Left lobe of liver (tissue), 2 donors: ENCODE measurements around the gene TIMM50. TPM values are rescaled to one million over a fixed set of nuclear protein-coding genes. Genes with fewer than 3 reads are reported as not detected.

ENCODE experiments used
- ATAC-seq: fragments of 200-7000 bp; cut with Tn5 transposase; one replicate; pipeline ENCODE4 v1.9.1; 2020; ENCODE audit warnings: mild to moderate bottlenecking, moderate library complexity
- DNase-seq: peaks from one replicate; pipeline ENCODE4 v3.0.0-alpha.2; 2020; ENCODE audit warnings: low spot score
- total RNA-seq: library from RNA; stranded (reverse); gene quantifications from one replicate; pipeline ENCODE4 v1.2.1, GENCODE V29; 2021
- donor health status: DM: no; HTN: no; CAD: no; lungs with moderate emphysema.
- donor health status: DM: no; HTN: yes; CAD: no.

Gene TIMM50
- total RNA-seq, 1 donor from 2014 or later: 31.7 TPM

- no peak for DNase-seq
- no peak for ATAC-seq
These were observed 44.6 kb downstream of the TIMM50 start for GRCh38 chr19:39525205-39525604.

GRCh38 chr19:39531834-39532232 lies 51.2 kb downstream of the TIMM50 start:
- ATAC-seq (no peak), DNase-seq (no peak)

DNA sequence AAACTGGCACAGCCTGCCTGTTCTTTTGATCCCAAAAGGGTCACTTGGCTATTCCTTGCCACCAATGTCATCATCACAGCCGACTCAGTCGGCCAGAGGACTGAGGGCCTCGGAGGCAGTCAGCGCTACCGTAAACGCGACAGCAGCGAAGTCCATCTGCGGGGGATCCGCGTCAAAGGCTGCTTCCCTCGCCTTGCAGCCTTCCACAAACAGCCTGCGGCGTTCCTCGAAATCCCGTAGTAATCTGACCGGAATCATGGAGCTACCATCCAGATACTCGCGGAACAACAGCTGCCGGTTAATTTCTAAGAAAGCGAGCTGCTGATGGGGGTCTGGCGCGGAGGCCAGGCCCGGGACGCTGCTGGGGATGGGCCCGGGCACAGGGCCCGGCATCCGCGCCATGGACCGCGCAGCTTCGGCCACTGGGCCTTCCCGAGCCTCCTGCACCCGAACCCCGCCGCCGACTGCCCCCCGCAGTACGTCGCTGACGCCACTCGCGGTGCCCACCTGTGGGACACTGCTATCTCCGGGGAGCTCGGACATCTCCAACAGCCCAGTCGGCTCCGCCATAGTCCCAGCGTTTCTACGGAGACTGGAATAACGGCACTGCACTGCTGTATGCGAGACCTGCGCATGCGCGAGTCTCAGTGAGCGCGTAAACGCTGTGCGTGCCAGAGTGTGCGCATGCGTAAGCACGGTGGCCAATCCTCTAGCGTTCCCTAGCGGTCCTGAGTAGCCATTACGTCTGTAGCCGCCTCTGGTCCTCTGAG lies 51.8 kb downstream of the TIMM50 start, which contains the start of gene EID2B:
Gene EID2B, minus strand, starts transcription at position 620 of the 770 bp plus-strand sequence. Its CDS starts 50 bp downstream, at position 570.
- ATAC-seq (peak; percentile 97), DNase-seq (peak; percentile 95)

GRCh38 chr19:39533003-39533512 lies 52.4 kb downstream of the TIMM50 start:
- ATAC-seq: no peak
- DNase-seq: no peak

- no peak for DNase-seq
- ATAC-seq: no peak
These were observed 53.2 kb downstream of the TIMM50 start for GRCh38 chr19:39533791-39534190.

- no peak for ATAC-seq
- no peak for DNase-seq
These were observed 58.5 kb downstream of the TIMM50 start for GRCh38 chr19:39539165-39539517.

- DNase-seq (peak; percentile 96), ATAC-seq (peak; percentile 97)
These were observed 59.1 kb downstream of the TIMM50 start, which contains the start of gene EID2 for GRCh38 chr19:39539518-39540332. TSS of gene EID2 (minus strand) at chr19:39540161. CDS start at chr19:39540079, 82 bp downstream.

GRCh38 chr19:39540333-39540673 lies 59.7 kb downstream of the TIMM50 start:
- ATAC-seq: no peak
- no peak for DNase-seq

Other genes with a start within 250 kb of the TIMM50 start
- gene IFNL3, start 235.8 kb upstream of the TIMM50 start, total RNA-seq: not detected
- gene IFNL4, start 232.0 kb upstream of the TIMM50 start, total RNA-seq: not detected
- not detected for gene IFNL2, start 212.4 kb upstream of the TIMM50 start, total RNA-seq
- not detected for gene IFNL1, start 184.4 kb upstream of the TIMM50 start, total RNA-seq
- 0.78 TPM for gene LRFN1, start 160.0 kb upstream of the TIMM50 start, total RNA-seq
- 11.3 TPM for gene GMFG, start 144.8 kb upstream of the TIMM50 start, total RNA-seq
- gene SAMD4B, start 138.4 kb upstream of the TIMM50 start, total RNA-seq: 30.1 TPM
- gene PAF1, start 89.7 kb upstream of the TIMM50 start, total RNA-seq: 21.3 TPM
- 19.2 TPM for gene MED29, start 89.5 kb upstream of the TIMM50 start, total RNA-seq
- 44.0 TPM for gene ZFP36, start 74.0 kb upstream of the TIMM50 start, total RNA-seq
- gene PLEKHG2, start 68.2 kb upstream of the TIMM50 start, total RNA-seq: 3.8 TPM
- 668 TPM for gene RPS16, start 44.9 kb upstream of the TIMM50 start, total RNA-seq
- 57.0 TPM for gene SUPT5H, start 35.3 kb upstream of the TIMM50 start, total RNA-seq
- not detected for gene DLL3, start 18.1 kb downstream of the TIMM50 start, total RNA-seq
- gene SELENOV, start 34.3 kb downstream of the TIMM50 start, total RNA-seq: not detected
- 0.43 TPM for gene EID2B, start 52.0 kb downstream of the TIMM50 start, total RNA-seq
- 6.6 TPM for gene EID2, start 59.3 kb downstream of the TIMM50 start, total RNA-seq
- gene LGALS13, start 121.7 kb downstream of the TIMM50 start, total RNA-seq: not detected
- gene LGALS16, start 175.1 kb downstream of the TIMM50 start, total RNA-seq: not detected
- gene LGALS14, start 223.6 kb downstream of the TIMM50 start, total RNA-seq: not detected